Left cardiac atrium (tissue), 4 donors: ENCODE data around the gene MX1. TPM values are rescaled to one million over a fixed set of nuclear protein-coding genes. Genes with fewer than 3 reads are reported as not detected.

ENCODE experiments used
- ATAC-seq, 2 donors: fragments of 200-7000 bp; cut with Tn5 transposase; one replicate each; pipeline ENCODE4 v1.9.1; 2020; ENCODE audit warnings: mild to moderate bottlenecking in 2 of 2, moderate library complexity in 2 of 2
- DNase-seq: peaks from one replicate; pipeline ENCODE4 v3.0.0-alpha.2; 2020
- intact Hi-C, 2 donors: fragments of 100-400 bp; cut with DNase I; formaldehyde crosslinking; loops; one replicate each; pipeline versions ENCODE4 v1.14.1 to v1.15.1; 2022 to 2023
- total RNA-seq, 2 donors: library from RNA; stranded (reverse); fragmentation: NEBNext Ultra II Directional; extraction: Animal tissue kit (Norgen Biotek cat#: 25700); gene quantifications; one replicate each; pipeline ENCODE4 v1.2.1, GENCODE V29; 2021
- donor health status: DM: no; HTN: yes; CAD: no.
- donor health status: DM: no; HTN: yes; CAD: no; lungs with severe emphysema.
- donor health status: DM: yes; HTN: yes; CAD: no.
- donor health status: Dilated cardiomyopathy.

MX1 gene
- total RNA-seq, 2 donors from 2014 or later, result 15.4 to 48.6 TPM

- intact Hi-C loops, result no loop called here
- no peak for ATAC-seq
- DNase-seq, result no peak
Measured at GRCh38 chr21:41479686-41480085, 53.6 kb downstream of the MX1 start.

DNA sequence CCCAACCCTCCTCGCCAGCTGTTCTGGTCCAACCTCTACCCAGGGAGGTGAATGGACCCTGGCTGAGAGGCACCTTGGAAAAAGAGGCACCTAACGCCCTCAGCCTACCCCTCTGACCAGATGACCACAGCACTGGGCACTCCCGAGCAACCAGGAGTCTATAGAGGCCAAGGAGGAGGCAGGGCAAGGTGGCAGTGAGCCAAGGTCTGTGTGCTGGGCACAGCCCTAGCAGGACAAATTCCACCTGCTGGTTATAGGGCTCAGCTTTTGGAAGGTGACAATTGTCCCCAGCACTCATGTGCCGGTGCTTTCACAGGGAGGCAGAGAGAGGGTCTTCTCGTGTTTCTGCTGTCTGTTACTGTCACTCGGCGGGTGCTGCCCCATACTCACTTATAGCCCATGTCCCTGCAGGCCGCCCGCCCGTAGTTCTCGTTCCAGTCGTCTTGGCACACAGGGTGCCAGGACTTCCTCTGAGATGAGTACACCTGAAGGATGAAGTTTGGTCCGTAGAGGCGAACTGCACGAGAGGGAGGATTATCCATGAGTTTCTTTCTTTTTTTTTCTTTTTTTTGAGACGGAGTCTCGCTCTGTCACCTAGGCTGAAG lies 54.1 kb downstream of the MX1 start:
- no peak for ATAC-seq
- no peak for DNase-seq
- intact Hi-C loops, result no loop called here

DNA sequence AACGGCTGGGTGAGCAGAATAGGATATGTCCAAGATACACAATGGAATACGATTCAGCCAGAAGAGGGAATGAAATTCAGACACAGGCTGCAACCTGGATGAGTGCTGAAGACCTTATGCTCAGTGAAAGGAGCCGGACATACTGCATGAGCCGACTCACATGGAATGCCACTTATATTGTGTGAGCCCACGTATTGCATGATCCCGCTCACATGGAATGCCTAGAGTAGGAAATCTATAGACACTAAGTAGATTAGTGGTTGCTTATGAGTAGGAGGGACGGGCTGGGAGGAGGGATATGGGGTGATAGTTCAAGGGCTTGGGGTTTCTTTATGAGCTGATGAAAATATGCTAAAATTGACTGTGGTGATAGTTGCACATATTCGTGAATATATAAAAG lies 55.2 kb downstream of the MX1 start:
- ATAC-seq (no peak), DNase-seq (no peak)
- intact Hi-C loops, result no loop called here

- DNase-seq (no peak), ATAC-seq (no peak)
- intact Hi-C loops, result no loop called here
Measured at GRCh38 chr21:41482301-41482700, 56.3 kb downstream of the MX1 start.

DNA sequence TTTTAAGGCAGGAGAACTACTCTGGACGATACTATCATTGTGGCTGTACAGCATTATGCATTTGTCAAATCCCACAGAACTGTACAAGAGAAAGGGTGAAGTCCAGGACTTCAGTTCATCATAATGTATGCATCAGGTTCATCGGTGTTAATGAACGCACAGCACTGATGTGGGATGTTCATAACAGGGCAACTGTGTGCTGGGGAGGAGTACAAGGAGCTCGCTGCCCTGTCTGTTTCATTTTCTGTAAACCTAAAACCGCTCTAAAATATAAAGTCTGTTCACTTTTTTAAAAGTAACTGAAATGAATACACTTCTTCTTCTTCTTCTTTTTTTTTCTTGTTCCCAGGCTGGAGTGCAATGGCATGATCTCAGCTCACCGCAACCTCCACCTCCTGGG lies 56.9 kb downstream of the MX1 start:
- ATAC-seq (no peak), DNase-seq (no peak)
- intact Hi-C loops, result no loop called here

GRCh38 chr21:41483415-41483814 lies 57.4 kb downstream of the MX1 start:
- DNase-seq (no peak), ATAC-seq (no peak)
- intact Hi-C loops, result no loop called here

GRCh38 chr21:41483973-41484372 lies 57.9 kb downstream of the MX1 start:
- intact Hi-C loops, result no loop called here
- no peak for ATAC-seq
- DNase-seq, result no peak

GRCh38 chr21:41487082-41487481 lies 61.0 kb downstream of the MX1 start:
- DNase-seq, result no peak
- no peak for ATAC-seq
- intact Hi-C loops, result no loop called here

DNA sequence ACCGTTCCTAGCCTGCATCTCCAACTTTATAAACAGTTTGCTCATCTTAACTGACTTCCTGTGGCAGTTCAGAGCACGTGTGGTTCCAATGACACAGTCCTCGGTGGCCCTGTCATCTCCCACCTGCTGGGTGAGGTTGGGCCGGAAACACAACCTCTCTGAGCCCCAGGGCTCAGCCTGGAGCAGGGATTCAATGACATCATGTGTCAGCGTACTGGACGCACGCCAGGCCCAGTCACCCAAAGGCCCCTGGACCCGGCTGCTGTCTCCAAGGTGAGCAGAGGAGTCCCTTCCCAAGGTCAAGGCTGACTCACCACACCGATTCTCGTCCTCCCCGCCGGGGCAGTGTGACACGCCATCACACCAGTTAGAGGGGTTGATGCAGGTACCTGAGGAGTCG lies 62.0 kb downstream of the MX1 start:
- intact Hi-C loops, result no loop called here
- no peak for ATAC-seq
- no peak for DNase-seq

DNA sequence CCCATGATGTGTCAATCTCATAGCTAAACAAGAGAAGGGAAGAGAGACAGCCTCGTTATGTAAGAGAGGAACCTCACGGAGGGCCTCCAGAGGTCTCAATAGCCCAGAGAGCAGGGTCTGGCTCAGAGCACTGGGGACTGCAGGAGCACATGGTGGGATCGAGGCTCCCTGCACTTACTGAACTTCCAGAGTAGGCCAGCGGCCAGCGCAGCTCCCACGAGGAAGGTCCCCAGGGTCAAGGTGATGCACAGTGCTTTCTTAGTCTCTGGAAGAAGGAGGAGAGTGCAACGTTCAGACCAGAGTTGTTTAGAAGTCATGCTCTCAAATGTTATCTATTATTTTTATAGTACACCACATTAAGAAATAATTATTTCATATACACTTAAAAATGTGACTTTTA lies 63.3 kb downstream of the MX1 start:
- intact Hi-C loops, result no loop called here
- DNase-seq (no peak), ATAC-seq (no peak)

DNA sequence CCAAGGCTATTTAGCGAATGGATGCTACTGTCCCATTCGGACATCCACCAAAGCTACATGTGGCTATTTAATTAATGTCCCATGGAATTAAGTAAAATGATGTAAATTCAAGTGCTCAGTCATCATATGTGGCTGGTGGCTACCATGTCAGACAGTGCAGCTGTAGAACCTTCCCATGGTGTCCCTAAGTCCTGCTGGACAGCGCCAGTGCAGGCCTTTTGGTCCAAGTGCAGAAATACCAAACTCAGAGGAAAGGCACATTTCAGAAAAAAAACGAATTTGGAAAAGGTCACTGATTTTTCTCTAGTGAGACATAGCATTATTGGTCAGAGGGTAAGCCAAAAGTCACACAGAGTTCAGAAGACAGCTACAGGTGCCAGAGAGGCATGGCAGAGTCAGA lies 64.3 kb downstream of the MX1 start:
- ATAC-seq, result no peak
- DNase-seq, result no peak
- intact Hi-C loops, result no loop called here

DNA sequence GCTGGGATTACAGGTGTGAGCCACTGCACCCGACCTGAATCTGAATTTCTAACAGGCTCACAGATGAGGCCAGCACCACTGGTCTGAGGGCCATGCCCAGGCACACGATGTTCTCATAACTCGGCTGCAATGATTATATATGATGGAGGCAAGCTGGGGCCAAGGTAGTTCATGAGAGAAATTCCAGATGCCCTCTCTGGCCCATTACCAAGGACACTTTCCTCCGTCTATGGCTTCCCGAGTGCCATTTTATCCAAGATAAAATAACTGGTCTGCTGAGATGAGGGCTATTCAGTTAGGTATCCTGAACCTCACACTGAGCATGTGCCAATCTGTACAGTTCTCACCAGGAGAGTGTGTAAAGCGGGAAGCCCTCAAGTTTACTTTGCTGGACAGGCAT lies 65.4 kb downstream of the MX1 start:
- intact Hi-C loops, result no loop called here

DNA sequence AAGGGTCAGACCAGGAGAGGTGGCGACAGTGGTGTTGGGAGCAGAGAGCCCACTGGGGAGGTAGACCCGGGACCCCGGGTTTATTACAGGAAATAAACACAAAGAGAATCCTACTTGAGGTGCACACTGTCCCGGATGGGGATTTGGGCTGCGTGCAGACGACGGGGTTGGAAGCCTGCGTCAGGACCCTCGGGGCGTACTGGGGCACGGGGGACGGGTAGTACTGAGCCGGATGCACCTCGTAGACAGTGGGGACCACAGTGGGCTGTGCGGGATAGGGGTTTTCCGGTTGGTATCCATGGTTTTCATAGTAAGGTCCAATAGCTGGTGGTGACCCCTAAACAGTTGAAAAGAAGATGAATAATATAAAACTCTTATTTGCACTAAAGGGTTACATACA lies 68.2 kb downstream of the MX1 start:
- intact Hi-C loops, result no loop called here
- ATAC-seq, result no peak
- DNase-seq, result no peak

More for the DNA sequence above, 65.4 kb downstream of the MX1 start:
- ATAC-seq (no peak), DNase-seq (no peak)

DNA sequence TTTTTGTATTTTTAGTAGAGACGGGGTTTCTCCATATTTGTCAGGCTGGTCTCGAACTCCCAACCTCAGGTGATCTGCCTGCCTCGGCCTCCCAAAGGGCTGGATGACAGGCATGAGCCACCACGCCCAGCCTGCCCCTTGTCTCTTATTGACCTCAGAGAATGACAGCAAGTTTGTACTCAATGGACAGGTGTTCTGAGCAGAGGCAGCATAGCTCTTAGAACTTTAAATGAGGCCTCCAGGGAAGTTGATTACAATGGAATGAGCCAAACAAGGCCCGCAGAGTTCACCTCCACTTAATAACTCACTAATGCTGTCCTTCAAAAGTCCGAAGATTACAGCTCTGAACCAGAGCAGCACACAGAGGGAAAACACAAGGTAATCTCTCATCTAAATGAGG lies 71.0 kb downstream of the MX1 start:
- no peak for ATAC-seq
- intact Hi-C loops, result no loop called here
- DNase-seq, result no peak

GRCh38 chr21:41497788-41498187 lies 71.7 kb downstream of the MX1 start:
- DNase-seq (no peak), ATAC-seq (no peak)
- intact Hi-C loops, result no loop called here

GRCh38 chr21:41499920-41500319 lies 73.9 kb downstream of the MX1 start:
- no peak for ATAC-seq
- no peak for DNase-seq
- intact Hi-C loops, result no loop called here

- DNase-seq (no peak), ATAC-seq (no peak)
- intact Hi-C loops, result no loop called here
Measured at GRCh38 chr21:41500363-41500762, 74.3 kb downstream of the MX1 start.

- intact Hi-C loops, result no loop called here
- ATAC-seq, result no peak
- no peak for DNase-seq
Measured at GRCh38 chr21:41500931-41501381, 74.9 kb downstream of the MX1 start.

DNA sequence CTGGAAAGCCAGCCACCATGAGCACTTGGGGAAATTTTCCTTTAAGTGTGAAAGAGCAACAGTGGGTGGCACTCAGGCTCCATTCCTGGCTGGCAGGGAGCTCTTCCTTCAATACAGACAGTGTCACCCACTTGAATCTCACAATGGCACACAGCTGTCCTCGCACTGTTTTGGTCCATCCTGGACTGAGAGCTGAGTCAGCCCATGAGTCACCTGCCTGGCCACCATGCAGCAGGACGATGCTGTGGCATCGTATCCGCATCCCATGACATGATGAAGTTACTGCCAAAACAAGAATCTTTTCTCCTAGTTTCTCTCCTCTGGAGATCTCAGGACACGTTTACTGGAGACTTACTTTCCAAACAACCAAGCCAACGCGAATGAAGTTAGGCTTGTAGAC lies 75.9 kb downstream of the MX1 start:
- DNase-seq (no peak), ATAC-seq (peak in 1 of 2 donors; percentile 48)
- intact Hi-C loops, result no loop called here

- intact Hi-C loops, result no loop called here
- DNase-seq (no peak), ATAC-seq (no peak)
Measured at GRCh38 chr21:41503331-41503730, 77.3 kb downstream of the MX1 start.

GRCh38 chr21:41504030-41504429 lies 78.0 kb downstream of the MX1 start:
- intact Hi-C loops, result no loop called here
- DNase-seq (no peak), ATAC-seq (no peak)

- intact Hi-C loops, result no loop called here
- no peak for ATAC-seq
- no peak for DNase-seq
Measured at GRCh38 chr21:41506005-41506594, 80.1 kb downstream of the MX1 start.
